Right renal pelvis (tissue), 4 donors: ENCODE measurements around the gene IKZF4. TPM values are rescaled to one million over a fixed set of nuclear protein-coding genes. Genes with fewer than 3 reads are reported as not detected.
"Not testable (repeated sequence)": the region's sequence is repeated elsewhere in the genome, so short reads cannot be mapped to it uniquely, and the experiment has no call there.

ENCODE experiments used
- DNase-seq, 4 donors: peaks; one replicate each; pipeline ENCODE4 v3.0.0-alpha.2; 2013; ENCODE audit warnings: low read depth in 4 of 4, low spot score in 3 of 4, missing footprints in 1 of 4
- polyA plus RNA-seq, 4 donors: library from polyadenylated mRNA; unstranded; fragments of 120-200 nt; gene quantifications; one replicate each; pipeline ENCODE4 v1.2.1, GENCODE V29; 2013; ENCODE audit not compliant: insufficient read length in 4 of 4

Gene IKZF4
- 10 to 100 TPM; 15.4 to 18.5 (median 17.0) TPM for polyA plus RNA-seq

DNA sequence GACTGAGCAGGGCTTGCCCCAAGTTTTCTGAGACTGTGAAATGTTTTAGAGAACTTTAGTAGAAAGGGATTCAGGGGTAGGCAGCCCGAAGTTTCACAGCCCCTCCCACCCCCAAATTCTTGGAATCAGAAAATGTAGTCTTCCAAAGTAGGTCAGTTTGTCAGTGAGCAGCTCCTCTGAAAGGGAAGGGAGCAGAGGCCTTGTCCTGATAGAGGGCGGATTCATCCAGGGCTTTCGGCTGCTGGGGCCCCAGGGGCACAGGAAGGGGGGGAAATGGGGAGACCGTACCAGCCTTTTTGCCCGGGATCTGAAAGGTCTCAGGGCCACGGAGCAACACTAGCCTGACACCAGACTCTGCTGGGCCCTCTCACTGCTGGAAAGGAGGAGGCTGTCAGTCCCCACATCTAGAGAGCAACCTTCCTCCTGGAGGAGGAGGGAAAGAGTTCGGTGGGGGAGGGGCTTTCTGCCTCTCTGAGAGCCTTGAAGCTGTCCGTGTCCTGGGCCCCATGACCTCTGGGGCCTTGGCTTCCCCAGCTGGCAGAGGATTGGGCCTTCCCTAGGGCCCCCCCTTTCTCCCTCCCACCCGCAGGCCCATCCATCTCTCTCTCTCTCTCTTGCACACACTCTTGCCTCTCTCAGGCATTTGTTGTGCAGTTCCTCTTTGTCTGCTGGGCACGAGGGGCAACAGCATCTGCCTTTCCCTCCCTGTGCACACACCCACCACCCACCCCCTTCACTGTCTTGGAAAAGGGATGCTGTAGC is at the start of gene IKZF4:
Gene IKZF4 (plus strand): TSS at position 621 of the 762 bp plus-strand sequence. CDS start 451 bp downstream, outside the sequence.
- peak in 2 of 4 donors; percentile 76 to 77 for DNase-seq

DNA sequence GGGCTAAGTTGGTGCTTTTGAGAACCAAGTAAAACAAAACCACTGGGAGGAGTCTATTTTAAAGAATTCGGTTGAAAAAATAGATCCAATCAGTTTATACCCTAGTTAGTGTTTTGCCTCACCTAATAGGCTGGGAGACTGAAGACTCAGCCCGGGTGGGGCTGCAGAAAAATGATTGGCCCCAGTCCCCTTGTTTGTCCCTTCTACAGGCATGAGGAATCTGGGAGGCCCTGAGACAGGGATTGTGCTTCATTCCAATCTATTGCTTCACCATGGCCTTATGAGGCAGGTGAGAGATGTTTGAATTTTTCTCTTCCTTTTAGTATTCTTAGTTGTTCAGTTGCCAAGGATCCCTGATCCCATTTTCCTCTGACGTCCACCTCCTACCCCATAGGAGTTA is 48.8 kb upstream of the IKZF4 start:
- DNase-seq: no peak

DNA sequence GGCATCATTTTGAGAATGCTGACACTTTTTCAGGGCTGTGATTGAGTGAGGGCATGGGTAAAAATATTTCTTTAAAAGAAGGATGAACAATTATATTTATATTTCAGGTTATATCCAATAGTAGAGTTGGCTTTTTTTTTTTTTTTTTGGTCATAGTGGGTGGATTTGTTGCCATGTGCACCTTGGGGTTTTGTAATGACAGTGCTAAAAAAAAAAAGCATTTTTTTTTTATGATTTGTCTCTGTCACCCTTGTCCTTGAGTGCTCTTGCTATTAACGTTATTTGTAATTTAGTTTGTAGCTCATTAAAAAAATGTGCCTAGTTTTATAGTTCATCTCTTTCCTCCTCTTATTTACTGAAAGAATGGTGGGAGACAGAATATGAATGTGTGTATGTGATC is 48.4 kb upstream of the IKZF4 start:
- DNase-seq: no peak

DNA sequence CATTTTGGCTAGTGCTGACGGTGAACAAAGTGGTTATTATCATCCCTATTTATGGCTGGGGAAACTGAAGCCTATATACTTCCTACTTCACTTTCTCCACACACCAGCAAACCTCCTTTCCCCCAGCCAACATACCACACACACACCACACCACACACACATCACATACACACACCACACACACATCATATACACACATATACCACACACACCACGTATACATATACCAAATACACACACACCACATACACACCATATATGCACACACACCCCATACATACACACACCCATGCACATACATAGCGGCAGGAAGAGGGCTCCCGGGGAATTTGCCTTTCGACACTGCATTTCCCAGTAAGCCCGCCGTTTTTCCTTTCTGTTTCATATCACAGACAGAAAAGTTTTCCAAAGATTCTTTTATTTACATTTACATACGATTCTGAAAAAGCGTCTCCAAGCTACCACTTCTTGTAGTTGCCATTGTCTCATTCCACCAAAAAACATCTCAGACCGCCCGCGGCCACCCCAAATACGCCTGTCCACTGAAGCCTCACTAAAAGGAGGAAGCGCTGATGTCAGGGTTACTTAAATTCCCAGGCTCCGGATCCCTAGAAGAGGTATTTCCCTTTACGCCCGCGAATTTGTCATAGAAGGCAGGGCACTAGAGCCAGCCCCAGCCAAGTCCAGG is 47.8 kb upstream of the IKZF4 start:
- DNase-seq: no peak

DNA sequence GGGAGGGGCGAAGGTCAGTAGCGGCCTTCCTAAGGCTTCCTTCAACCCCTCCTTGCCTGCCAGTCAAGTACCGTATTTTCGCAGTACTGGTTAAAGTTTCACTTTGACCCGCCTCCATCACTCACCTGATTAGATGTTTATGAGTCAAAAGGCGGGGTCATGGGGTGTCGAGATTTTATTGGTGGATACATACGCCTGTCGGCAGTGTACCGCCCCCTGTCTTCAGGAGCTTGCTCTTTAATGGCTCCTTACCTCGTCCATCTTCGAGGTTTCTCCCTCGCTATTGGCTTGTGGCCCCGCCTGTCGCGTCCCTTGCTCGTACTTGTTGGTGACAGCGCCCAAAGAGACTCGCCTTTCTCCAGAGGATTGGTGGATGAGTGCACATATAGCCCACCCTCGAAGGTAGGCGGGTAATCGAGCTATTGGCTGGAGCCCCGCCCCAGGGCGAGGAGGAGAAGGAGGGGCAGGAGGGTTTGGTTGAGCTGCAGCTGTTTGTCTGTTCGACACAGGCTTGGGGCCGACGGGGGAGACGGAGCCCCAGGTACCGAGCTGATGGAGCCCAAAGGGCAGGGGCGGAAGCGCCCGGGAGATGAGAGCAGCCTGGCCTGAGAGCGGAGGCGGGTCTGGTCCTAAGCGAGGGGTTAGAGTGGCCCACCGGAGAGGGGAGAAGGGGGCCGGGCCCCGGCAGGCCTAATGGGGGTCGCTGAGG is 47.1 kb upstream of the IKZF4 start, which contains the start of gene RAB5B:
Gene RAB5B (plus strand): TSS at position 480 of the 709 bp plus-strand sequence. CDS start 12,883 bp downstream, outside the sequence.
- DNase-seq: peak; percentile 98 to 100 (median 99)

DNA sequence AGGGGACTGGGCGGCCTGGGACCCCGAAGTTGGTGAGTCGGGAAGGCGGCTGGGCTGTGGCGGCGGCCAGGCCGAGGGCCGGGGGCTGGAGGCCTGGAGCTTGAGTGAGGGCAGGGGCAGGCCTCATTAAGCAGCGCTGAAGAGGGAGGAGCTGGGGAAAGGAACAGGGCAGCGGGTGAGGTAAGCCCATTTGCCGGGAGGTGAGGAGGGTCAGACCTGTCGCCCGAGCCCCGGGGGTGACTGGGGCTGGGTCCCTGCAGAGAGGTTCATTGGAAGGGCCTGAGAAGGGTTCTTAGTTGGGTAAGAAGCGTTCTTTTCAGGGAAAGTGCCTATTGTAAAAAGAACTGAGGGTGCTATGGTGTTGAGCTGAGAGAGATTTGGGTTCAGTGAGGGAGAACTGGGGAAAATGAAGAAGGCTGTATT is 46.5 kb upstream of the IKZF4 start:
- DNase-seq: peak in 1 of 4 donors; percentile 41

DNA sequence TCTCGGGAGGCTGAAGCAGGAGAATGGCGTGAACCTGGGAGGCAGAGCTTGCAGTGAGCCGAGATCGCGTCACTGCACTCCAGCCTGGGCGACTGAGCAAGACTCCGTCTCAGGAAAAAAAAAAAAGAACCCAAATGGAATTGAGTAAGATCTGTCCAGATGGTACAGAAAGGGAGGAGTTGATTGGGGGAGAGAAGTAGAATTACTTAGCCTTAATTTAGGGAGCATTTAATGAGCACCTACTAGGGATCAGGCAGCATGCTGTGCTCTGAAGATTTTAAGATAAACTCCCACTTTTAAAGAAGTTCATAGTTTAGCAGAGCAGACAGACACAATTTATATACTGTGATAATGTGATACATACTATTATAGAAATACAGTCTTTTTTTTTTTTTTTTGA is 42.5 kb upstream of the IKZF4 start:
- DNase-seq: no peak

DNA sequence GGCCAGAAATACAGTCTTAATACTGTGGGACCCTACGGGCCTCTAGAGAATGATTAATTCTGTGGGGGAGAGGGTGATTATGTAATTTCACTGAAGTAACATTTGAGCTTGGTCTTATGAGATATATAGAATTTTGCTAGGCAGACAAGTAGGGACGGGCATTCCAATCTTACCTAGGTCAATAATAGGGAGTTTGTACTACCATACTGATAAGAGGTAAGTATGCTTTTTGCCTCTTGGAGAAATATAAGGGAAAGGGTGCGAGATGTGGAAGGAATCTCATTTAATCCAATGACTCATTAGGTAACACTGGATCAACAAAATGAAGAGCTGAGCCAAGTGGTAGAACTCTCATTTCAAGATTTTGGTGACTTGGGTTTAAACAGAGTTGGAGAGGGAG is 41.8 kb upstream of the IKZF4 start:
- no peak for DNase-seq

DNA sequence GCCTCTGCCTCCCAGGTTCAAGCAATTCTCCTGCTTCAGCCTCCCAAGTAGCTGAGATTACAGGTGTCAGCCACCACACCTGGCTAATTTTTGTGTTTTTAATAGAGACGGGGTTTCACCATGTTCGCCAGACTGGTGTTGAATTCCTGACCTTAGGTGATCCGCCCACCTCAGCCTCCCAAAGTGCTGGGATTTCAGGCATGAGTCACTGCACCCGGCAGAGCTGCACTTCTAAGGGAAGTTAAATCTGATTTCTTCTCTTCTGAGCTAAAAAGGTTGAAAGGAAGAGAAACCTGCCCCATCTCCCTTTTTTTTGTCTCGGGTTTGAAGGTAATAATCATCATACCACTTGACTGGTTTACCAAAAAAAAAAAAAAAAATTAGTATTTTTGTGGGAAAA is 39.0 kb upstream of the IKZF4 start:
- DNase-seq: not testable (repeated sequence)

DNA sequence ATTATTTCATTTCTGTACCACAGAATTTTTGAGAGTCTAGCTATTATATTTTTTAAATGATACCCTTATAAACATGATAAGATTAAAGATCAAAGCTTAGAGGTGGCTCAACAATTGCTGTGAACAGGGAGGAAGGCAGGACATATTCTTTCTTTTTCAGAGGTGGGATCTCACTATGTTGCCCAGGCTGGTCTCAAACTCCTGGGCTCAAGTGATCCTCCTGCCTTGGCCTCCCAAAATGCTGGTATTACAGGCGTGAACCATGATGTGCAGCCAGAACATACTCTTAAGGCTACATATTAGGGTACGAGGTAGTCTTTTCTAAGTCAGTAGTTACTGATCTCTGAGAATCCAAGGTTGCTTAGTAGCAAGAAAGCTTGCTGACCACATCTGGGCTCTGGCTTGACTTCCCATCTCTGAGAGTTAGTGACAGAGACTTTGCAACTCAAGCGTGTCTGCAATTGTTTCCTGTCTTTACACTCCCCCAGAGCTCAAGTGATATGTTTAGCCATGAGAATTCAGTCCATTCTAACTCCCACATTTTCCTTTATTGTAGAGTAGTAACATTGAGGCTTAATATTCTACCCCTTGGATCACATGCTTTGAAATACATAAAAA is 38.4 kb upstream of the IKZF4 start:
- DNase-seq: no peak

DNA sequence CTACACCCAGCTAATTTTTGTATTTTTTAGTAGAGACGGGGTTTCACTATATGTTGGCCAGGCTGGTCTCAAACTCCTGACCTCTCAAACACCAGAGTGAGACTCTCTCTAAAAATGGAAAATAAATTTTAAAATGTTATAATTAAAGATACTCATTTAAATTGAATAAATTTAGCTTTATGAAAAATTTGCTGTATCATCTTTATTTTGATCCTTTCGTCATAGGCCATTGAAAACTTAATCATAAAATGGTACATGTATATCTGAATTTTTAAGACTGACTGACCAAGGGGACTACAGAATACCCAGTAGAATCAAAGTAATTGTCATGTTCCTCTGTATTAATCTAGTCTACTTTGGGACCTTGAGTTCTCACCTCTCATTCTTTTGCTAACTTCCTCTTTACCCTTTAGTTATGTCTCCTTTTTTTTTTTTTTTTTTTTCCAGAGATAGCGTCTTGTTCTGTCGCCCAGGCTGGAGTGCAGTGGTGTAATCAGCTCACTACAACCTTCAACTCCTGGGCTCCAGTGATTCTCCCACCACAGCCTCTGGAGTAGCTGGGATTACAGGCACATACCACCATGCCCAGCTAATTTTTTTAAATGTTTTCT is 37.5 kb upstream of the IKZF4 start:
- DNase-seq: no peak

DNA sequence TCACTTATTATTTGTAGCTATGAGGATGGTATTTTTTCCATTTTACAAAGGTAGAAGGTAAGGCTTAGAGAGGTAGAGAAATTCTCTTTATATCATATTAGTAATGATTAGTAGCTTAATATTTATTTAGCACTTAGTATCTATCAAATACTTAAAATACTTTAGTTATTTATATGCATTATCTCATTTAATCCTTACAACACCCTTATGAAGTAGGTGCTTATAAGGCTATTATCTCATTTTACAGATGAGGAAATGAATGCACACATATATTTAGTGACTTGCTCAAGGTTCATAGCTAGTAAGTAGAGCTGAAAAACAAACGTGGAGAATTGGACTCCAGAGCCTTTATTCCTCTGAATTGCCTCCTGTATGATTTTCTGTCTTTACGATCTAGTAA is 36.0 kb upstream of the IKZF4 start:
- DNase-seq: no peak

DNA sequence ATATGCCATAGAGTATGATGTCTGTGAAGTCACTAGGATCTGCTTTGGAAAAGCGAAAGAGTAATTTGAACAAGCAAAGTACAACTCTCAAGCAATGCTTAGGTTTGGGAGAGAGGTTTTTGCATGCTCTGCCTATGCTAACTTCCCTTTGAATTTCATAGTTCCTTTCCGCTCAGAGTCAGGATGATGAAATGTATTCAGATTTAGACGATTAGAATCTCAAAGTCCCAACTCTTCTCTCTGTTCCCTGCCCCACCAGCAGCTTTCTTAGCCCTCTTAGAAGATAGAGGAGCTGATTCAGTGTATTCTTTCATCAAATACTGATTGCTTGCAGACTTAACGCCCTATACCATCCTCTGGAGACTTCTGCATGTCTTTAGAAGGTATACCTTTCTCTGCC is 35.5 kb upstream of the IKZF4 start:
- no peak for DNase-seq

DNA sequence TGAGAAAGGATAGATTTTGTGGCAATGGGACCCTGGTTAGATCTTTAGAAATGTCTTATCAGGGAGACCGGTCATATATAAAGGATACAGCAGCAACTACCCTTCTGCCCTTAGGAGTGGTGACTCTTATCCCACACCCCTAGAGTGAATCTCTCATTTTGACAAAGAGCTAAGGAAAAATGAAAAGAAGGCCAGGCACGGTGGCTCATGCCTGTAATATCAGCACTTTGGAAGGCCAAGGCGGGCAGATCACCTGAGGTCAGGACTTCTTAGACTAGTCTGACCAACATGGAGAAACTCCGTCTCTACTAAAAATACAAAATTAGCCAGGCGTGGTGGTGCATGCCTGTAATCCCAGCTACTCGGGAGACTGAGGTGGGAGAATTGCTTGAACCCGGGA is 34.9 kb upstream of the IKZF4 start:
- DNase-seq: not testable (repeated sequence)

DNA sequence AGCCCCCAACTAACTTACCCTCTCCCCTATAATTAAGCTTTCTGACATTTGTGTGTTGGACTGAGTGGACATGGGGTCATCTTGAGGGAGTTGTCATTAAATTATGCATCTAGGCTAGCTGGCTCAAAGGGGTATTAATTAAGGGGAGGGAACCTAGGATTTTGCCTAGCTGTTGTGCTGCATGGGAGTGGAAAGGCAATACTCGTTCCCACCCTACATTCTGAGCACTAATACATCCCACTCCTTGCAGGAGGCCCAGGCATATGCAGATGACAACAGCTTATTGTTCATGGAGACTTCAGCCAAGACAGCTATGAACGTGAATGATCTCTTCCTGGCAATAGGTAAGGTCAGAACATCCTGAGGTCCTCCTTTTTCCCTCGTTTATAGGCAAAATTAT is 29.7 kb upstream of the IKZF4 start:
- no peak for DNase-seq

DNA sequence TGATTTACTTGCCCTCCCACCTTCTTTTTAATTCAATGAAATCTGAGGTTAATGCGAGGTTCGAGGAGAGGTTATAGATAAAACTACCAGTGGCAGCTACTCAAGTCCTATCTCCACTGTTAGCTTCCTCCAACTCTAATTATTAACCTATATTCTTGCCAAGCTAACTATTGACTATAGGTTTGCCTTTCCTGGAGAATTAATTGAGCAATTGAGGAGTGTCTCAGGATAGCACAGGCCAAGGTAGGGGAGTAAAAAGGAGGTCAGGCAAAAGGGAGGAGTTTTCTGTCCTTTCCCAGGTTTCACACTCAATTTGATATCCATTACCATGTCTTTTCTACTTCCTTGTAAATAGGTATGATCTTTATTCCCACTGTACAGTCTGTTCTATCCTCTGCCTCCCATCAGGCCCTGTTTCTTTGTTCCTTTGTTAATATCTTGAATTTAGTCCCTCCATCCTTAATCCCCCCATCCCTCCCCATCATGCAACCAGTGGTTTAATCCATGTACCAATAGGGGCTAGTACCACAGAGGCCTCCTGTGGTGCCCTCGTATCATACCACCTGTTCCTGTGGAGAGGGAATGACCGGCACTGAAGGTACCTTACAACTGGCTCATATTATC is 27.5 kb upstream of the IKZF4 start:
- no peak for DNase-seq

DNA sequence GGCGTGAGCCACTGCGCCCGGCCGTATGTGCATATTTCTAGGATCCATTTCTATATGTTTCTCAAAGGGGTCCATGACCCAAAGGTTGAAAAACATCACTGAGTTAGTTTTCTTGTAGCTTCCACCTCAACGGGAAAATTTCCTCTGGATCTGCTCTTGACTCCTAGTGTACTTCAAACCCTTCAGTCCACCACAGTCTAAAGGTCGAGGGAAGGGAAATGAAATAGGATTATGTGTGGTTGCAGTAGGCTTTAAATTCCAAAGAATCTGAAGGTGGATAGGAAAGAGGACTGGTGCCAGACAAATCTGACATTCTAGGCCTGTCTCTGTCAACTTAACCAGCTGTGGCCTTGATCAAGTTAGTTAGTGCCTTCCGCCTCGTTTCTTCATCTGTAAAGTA is 25.5 kb upstream of the IKZF4 start:
- no peak for DNase-seq

DNA sequence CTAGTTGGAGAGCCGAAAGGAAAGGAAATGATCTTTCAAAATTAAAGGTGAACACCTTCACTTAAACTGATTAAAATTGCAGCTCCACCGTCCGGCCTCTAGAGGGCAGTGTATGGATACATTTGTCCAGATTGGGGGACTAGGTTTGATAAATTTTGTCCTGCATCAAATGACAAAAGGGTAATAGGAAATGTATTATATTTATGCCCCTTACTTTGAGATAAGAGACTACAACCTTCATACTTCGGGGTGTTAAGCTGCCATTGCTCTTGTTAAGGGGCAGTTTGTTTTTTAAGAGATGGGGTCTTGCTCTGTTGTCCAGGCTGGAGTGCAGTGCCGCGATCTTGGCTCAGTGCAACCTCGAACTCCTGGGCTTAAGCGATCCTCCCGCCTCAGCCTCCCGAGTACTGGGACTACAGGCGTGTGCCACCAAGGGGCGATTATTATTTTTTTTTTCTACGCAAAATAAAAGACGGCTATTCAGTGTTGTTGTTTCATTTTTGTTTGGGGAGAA is 24.6 kb upstream of the IKZF4 start:
- peak in 1 of 4 donors; percentile 63 for DNase-seq

DNA sequence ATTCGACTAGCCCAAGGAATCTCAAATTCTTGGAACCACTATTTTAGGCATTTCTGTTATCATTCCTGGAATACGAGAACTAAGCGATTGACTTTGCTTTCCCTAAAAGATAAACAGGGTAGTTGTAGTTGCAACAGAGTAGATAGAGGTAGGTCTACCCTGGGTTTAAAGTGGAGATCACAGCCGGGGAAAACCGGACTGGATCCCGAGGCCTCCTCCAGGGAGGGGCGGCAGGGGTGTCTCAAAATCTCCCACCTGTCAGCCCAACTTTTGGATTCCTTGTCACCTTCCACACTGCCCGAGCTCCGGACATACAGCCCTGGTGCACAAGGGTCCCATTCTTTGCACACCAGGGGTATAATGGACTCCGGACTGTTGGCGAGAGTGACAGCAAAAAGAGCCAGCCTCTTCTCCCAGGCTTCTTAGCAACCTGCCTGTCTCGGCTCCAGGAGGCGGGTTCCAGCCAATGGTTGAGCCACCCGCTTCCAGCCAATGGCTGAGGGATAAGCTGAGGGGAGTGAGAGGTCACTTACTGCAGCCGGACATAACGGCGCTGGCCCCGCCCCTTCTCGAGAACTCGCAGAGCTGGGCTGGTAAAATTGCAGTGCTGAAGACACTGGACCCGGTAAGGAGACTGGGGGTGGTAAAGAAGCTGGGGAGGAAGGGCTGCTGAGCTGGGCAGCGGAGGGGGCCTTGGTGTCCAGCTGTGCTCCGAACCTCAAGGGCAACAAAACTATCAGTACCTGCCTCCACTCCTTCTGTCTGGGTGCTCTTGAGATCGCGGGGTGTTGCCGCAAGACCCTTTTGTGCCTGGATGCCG is 23.9 kb upstream of the IKZF4 start, which contains the start of gene SUOX:
Gene SUOX (plus strand): TSS at position 562 of the 820 bp plus-strand sequence. CDS start 4,946 bp downstream, outside the sequence.
- DNase-seq: peak; percentile 87 to 95 (median 93)
